Measurements from ENCODE around the gene DKC1. TPM values are rescaled to one million over a fixed set of nuclear protein-coding genes. Genes with fewer than 3 reads are reported as not detected.
"Not testable (repeated sequence)": the region's sequence is repeated elsewhere in the genome, so short reads cannot be mapped to it uniquely, and the experiment has no call there.

Gene DKC1
- total RNA-seq, 3 donors from 2014 or later (not counting 1 experiment from before 2014, with no cell fraction given): 41.8 to 54.3 (median 53.9) TPM

DNA sequence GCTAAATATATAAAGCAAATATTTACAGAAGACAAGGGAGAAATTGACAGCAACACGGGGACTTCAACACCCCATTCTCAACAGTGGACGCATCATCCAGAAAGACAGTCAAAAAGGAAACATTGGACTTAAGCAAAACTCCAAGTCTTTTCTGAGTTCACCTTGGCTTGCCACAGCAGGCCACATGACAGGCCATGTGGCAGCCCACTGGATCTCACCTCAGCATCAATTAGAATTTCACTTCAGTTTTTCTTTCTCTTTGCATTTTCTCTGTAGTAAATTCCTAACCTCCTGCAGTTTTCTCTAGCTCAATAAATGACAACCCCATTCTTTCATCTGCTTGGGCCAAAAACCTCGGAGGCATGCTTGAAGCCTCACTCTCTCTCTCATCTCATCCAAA lies 59.4 kb downstream of the DKC1 start:
- intact Hi-C loops (cut with micrococcal nuclease): no loop called here
- TF ChIP-seq, protein P1, sequence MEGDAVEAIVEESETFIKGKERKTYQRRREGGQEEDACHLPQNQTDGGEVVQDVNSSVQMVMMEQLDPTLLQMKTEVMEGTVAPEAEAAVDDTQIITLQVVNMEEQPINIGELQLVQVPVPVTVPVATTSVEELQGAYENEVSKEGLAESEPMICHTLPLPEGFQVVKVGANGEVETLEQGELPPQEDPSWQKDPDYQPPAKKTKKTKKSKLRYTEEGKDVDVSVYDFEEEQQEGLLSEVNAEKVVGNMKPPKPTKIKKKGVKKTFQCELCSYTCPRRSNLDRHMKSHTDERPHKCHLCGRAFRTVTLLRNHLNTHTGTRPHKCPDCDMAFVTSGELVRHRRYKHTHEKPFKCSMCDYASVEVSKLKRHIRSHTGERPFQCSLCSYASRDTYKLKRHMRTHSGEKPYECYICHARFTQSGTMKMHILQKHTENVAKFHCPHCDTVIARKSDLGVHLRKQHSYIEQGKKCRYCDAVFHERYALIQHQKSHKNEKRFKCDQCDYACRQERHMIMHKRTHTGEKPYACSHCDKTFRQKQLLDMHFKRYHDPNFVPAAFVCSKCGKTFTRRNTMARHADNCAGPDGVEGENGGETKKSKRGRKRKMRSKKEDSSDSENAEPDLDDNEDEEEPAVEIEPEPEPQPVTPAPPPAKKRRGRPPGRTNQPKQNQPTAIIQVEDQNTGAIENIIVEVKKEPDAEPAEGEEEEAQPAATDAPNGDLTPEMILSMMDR (IDR thresholded peaks at IDR 0.05): no peak
- ATAC-seq: no peak
- H3K36me3 Mint-ChIP-seq: no peaks in the 10 kb centered on the region
- H3K36me3 ChIP-seq (ENCODE audit: control insufficient read depth, insufficient read depth, low read length): no peaks in the 10 kb centered on the region
- H3K4me3 Mint-ChIP-seq: no peak overlapping the region
- peaks cover 3 to 9% of the 10 kb centered on the region in 2 donors for H3K27me3 Mint-ChIP-seq (ENCODE audit: low read depth in 2 of 2)
- no peak for DNase-seq
- no peaks in the 10 kb centered on the region for H3K27me3 ChIP-seq (ENCODE audit: control insufficient read depth, insufficient read depth, low read length)
- H3K27ac Mint-ChIP-seq: no peak overlapping the region
- no peaks in the 10 kb centered on the region for H3K4me1 Mint-ChIP-seq
- no peaks in the 10 kb centered on the region for H3K9me3 Mint-ChIP-seq
- WGBS (ENCODE audit: insufficient coverage): 93% methylated on average over 3 of the region's 3 CpGs
- H3K9me3 ChIP-seq (ENCODE audit: control insufficient read depth, insufficient read depth, low read length): no peaks in the 10 kb centered on the region
- H3K4me1 ChIP-seq (ENCODE audit: control insufficient read depth, insufficient read depth, low read length): no peaks in the 10 kb centered on the region
- H3K4me3 ChIP-seq (ENCODE audit: low read length): no peak overlapping the region
- H3K27ac ChIP-seq (ENCODE audit: low read length): no peak overlapping the region

DNA sequence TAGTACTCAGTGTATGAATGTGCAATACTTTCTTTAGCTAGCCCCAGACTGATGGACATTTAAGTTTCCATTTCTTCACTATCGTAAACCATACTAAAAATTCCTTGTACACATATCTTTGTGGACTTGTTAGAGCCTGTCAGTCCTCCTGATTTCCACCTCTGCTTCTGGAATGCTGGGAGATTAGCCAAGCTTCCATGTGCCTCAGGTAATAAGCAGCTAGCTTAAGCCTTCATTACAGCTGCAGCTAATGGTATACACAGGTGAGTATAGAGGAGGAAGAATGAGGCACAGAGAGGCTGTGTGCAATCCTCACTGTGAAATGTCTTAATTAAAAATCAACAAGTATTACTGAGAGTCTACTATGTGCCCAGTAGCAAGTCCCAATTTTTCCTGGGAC lies 62.0 kb downstream of the DKC1 start:
- TF ChIP-seq, protein P1 (IDR thresholded peaks at IDR 0.05): no peak
- Mint-ChIP-seq H3K27me3 (ENCODE audit: low read depth in 2 of 2) (peaks cover 0 to 9% of the 10 kb centered on the region in 2 donors), H3K9me3 (no peaks in the 10 kb centered on the region), H3K4me1 (peaks cover 7 to 9% of the 10 kb centered on the region in 2 donors), H3K36me3 (no peaks in the 10 kb centered on the region), H3K4me3 (no peak overlapping the region), H3K27ac (no peak overlapping the region)
- Histone ChIP-seq H3K27me3 (ENCODE audit: control insufficient read depth, insufficient read depth, low read length) (no peaks in the 10 kb centered on the region), H3K4me1 (ENCODE audit: control insufficient read depth, insufficient read depth, low read length) (peaks cover 4% of the 10 kb centered on the region), H3K36me3 (ENCODE audit: control insufficient read depth, insufficient read depth, low read length) (no peaks in the 10 kb centered on the region), H3K9me3 (ENCODE audit: control insufficient read depth, insufficient read depth, low read length) (no peaks in the 10 kb centered on the region), H3K27ac (ENCODE audit: low read length) (no peak overlapping the region), H3K4me3 (ENCODE audit: low read length) (no peak overlapping the region)
- intact Hi-C loops (cut with micrococcal nuclease): no loop called here
- 89% methylated on average over 1 of the region's 1 CpG for WGBS (ENCODE audit: insufficient coverage)
- no peak for DNase-seq
- ATAC-seq: no peak

DNA sequence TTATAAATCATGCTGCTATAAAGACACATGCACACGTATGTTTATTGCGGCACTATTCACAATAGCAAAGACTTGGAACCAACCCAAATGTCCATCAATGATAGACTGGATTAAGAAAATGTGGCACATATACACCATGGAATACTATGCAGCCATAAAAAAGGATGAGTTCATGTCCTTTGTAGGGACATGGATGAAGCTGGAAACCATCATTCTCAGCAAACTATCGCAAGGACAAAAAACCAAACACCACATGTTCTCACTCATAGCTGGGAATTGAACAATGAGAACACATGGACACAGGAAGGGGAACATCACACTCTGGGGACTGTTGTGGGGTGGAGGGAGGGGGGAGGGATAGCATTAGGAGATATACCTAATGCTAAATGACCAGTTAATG lies 62.9 kb downstream of the DKC1 start:
- H3K4me1 ChIP-seq (ENCODE audit: control insufficient read depth, insufficient read depth, low read length); H3K27ac Mint-ChIP-seq; H3K36me3 ChIP-seq (ENCODE audit: control insufficient read depth, insufficient read depth, low read length); intact Hi-C loops (cut with micrococcal nuclease); H3K36me3 Mint-ChIP-seq; ATAC-seq; H3K27ac ChIP-seq (ENCODE audit: low read length); H3K9me3 ChIP-seq (ENCODE audit: control insufficient read depth, insufficient read depth, low read length); H3K4me3 Mint-ChIP-seq; H3K27me3 ChIP-seq (ENCODE audit: control insufficient read depth, insufficient read depth, low read length); H3K9me3 Mint-ChIP-seq; H3K27me3 Mint-ChIP-seq (ENCODE audit: low read depth in 2 of 2); DNase-seq; H3K4me3 ChIP-seq (ENCODE audit: low read length): not testable (repeated sequence)
- WGBS (ENCODE audit: insufficient coverage): no CpG with 5 or more reads among the region's 3 CpGs
- H3K4me1 Mint-ChIP-seq: peaks cover 9 to 11% of the 10 kb centered on the region in 2 donors

Other genes starting within 250 kb of the DKC1 start
- 10 to 100 TPM; 31.1 to 38.0 (median 37.3) TPM for gene FAM3A, start 246.6 kb upstream of the DKC1 start, total RNA-seq
- 100 to 1,000 TPM; 184 to 220 (median 197) TPM for gene G6PD, start 216.0 kb upstream of the DKC1 start, total RNA-seq
- 10 to 100 TPM; 64.8 to 84.6 (median 84.1) TPM for gene IKBKG, start 215.2 kb upstream of the DKC1 start, total RNA-seq
- gene CTAG1A, start 177.7 kb upstream of the DKC1 start, total RNA-seq: not detected
- not detected for gene CTAG1B, start 143.6 kb upstream of the DKC1 start, total RNA-seq
- gene CTAG2, start 109.3 kb upstream of the DKC1 start, total RNA-seq: not detected
- 10 to 100 TPM; 55.6 to 89.8 (median 77.4) TPM for gene GAB3, start 11.8 kb upstream of the DKC1 start, total RNA-seq
- gene MPP1, start 42.6 kb downstream of the DKC1 start, total RNA-seq: 10 to 100 TPM; 20.8 to 36.7 (median 27.0) TPM
- not detected for gene SMIM9, start 71.8 kb downstream of the DKC1 start, total RNA-seq
- 10 to 100 TPM; 12.0 to 32.9 (median 12.4) TPM for gene F8A1, start 123.5 kb downstream of the DKC1 start, total RNA-seq

All from natural killer cell (primary cell).